OCI-LY7 (cell line): ENCODE results near the gene STX8. TPM values are rescaled to one million over a fixed set of nuclear protein-coding genes. Genes with fewer than 3 reads are reported as not detected.

ENCODE experiments used
- BruUV-seq: library from RNA; stranded (reverse); fragments of 400-500 nt; replicated peaks from 2 replicates; lab custom pipeline; 2021; lab: Mats Ljungman, UMichigan
- CTCF ChIA-PET: fragments of 300-600 bp; sonication (Branson Sonifier 250); formaldehyde crosslinking; loops from one replicate; lab custom pipeline; 2022; ENCODE audit warnings: antibody characterized with exemption; ENCODE audit not compliant: unreplicated experiment; lab: Charles Lee
- POLR2A ChIA-PET: fragments of 300-600 bp; sonication (Branson Sonifier 250); formaldehyde crosslinking; loops from one replicate; lab custom pipeline; 2022; ENCODE audit warnings: antibody characterized with exemption; lab: Charles Lee
- DNase-seq: peaks from one replicate; pipeline ENCODE4 v3.0.0-alpha.2; 2015; ENCODE audit warnings: low spot score
- H2AFZ ChIP-seq: fragments of 200-600 bp; sonication (generic), shearing (Covaris generic); 2 replicates; pipeline ENCODE4 v1.6.1; 2014; ENCODE audit warnings: mild to moderate bottlenecking, antibody characterized with exemption, low read length, moderate library complexity
- H3K27ac ChIP-seq: fragments of 200-600 bp; sonication (generic); 2 replicates; pipeline ENCODE4 v1.5.1; 2014; ENCODE audit warnings: mixed run types, low read depth, mild to moderate bottlenecking, moderate library complexity, low read length, inconsistent platforms; ENCODE audit not compliant: poor library complexity, severe bottlenecking
- H3K36me3 ChIP-seq: fragments of 200-600 bp; sonication (generic); 2 replicates; pipeline ENCODE4 v1.6.1; 2014; ENCODE audit warnings: mild to moderate bottlenecking, antibody characterized with exemption, low read length, moderate library complexity, mixed read lengths; ENCODE audit not compliant: insufficient read depth
- H3K4me1 ChIP-seq: fragments of 200-600 bp; sonication (generic); 2 replicates; pipeline ENCODE4 v1.5.1; 2014; ENCODE audit warnings: mild to moderate bottlenecking, low read length; ENCODE audit not compliant: insufficient read depth, poor library complexity, severe bottlenecking
- H3K4me2 ChIP-seq: fragments of 200-600 bp; sonication (generic); 2 replicates; pipeline ENCODE4 v1.6.1; 2014; ENCODE audit warnings: mild to moderate bottlenecking, low read length
- H3K4me3 ChIP-seq: fragments of 200-600 bp; sonication (generic); 2 replicates; pipeline ENCODE4 v1.5.1; 2014; ENCODE audit warnings: mild to moderate bottlenecking, low read depth, low read length; ENCODE audit not compliant: poor library complexity, severe bottlenecking
- H3K79me2 ChIP-seq: fragments of 200-600 bp; sonication (generic); 2 replicates; pipeline ENCODE4 v1.6.1; 2016; ENCODE audit warnings: low read depth, mild to moderate bottlenecking, low read length, moderate library complexity, mixed read lengths; ENCODE audit not compliant: insufficient read depth
- H3K9me2 ChIP-seq: fragments of 200-600 bp; sonication (generic); 2 replicates; pipeline ENCODE4 v1.6.1; 2016; ENCODE audit warnings: mild to moderate bottlenecking, low read length, mixed read lengths; ENCODE audit not compliant: insufficient read depth
- H3K9me3 ChIP-seq: fragments of 200-600 bp; sonication (generic); 2 replicates; pipeline ENCODE4 v1.6.1; 2014; ENCODE audit warnings: mild to moderate bottlenecking, mixed run types, low read length, mixed read lengths
- H4K20me1 ChIP-seq: fragments of 200-600 bp; sonication (generic); 2 replicates; pipeline ENCODE4 v1.6.1; 2014; ENCODE audit warnings: mild to moderate bottlenecking, antibody characterized with exemption, low read length, moderate library complexity, mixed read lengths; ENCODE audit not compliant: insufficient read depth
- CTCF ChIP-seq: fragments of 200-600 bp; sonication (generic); conservative IDR thresholded peaks from 2 replicates; pipeline ENCODE4 v1.5.1; 2014; ENCODE audit warnings: mild to moderate bottlenecking, antibody characterized with exemption, low read length, moderate library complexity, mixed read lengths
- EZH2phosphoT487 ChIP-seq: fragments of 200-600 bp; sonication (generic); IDR thresholded peaks from 2 replicates; pipeline ENCODE4 v1.6.1; 2018; ENCODE audit warnings: low read depth, borderline replicate concordance, mild to moderate bottlenecking, mixed run types, antibody characterized with exemption, low read length, moderate library complexity, mixed read lengths
- intact Hi-C: fragments of 100-400 bp; cut with micrococcal nuclease; formaldehyde crosslinking; loops from one replicate; pipeline ENCODE4 v1.10.0; 2022; ENCODE audit not compliant: unreplicated experiment
- total RNA-seq, 2 experiments: library from RNA; depleted of rRNA in 1 of 2; stranded (reverse); fragments of >200 nt in 1 of 2; shearing (Covaris generic) in 1 of 2; gene quantifications; 2 replicates each; pipeline ENCODE4 v1.2.3, GENCODE V29; 2014 to 2022

Gene STX8
- total RNA-seq, 2 experiments from 2014 or later, result 56.7 to 69.0 TPM

DNA sequence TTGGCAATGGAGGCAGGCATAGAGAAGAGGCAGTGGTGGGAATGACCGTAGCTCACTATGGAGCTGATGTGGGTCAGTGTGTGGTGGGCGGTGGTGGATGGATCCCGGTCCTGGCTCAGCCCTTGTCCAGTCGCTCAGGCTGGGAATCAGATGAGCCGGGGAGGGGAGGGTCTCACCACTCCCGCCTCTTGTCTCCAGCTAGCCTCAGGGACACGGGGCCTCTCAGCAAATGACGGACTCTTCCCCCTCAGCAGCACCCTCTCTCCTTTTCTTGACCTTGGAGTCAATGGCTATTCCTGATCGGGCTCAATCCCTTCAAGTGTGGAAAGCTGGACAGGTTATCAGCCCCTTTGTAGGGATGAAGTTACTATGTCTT lies 345.8 kb downstream of the STX8 start:
- Histone ChIP-seq H3K4me3 (no peak overlapping the region), H3K27ac (no peak overlapping the region), H4K20me1 (no peaks in the 10 kb centered on the region), H3K9me2 (no peaks in the 10 kb centered on the region), H3K79me2 (no peaks in the 10 kb centered on the region), H3K4me1 (no peaks in the 10 kb centered on the region), H3K9me3 (no peaks in the 10 kb centered on the region), H2AFZ (no peak overlapping the region), H3K36me3 (no peaks in the 10 kb centered on the region), H3K4me2 (no peak overlapping the region)
- no peak for DNase-seq
- intact Hi-C loops, result no loop called here
- BruUV-seq, result no TSS peak
- TF ChIP-seq CTCF (no peak), EZH2phosphoT487 (no peak)
- CTCF ChIA-PET, result no interaction called here
- POLR2A ChIA-PET, result no interaction called here

DNA sequence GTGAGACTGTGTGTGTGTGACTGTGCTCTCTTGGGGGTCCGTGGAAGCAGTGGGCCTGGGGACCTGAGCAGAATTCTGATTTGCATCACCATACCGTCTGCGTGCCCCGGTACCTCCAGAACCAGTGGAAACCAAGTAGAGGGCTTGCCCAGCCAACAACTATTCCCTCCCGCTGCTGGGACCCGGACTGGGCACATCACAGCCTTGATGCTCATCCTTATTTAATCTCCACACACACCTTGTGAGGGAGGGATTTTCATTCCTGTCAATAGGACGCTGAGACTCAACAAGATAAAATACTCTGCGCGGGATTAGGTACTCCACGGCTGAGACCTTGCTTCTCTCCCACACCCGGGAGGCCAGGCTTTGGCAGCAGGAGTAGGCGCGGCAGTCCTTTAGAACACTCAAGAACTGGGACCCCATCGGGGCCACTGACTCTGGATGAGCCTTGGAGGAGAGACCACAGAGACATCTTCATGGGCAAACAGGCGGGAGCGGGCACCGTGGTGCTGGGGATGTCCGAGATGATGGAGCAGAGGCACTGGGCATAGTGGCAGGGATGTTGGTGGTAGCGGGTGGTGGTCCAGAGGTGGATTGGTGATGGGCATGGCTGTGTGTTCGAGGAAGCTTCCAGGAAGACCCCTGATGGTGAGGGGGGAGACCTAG lies 346.3 kb downstream of the STX8 start:
- DNase-seq, result no peak

More for the DNA sequence above, 346.3 kb downstream of the STX8 start:
- no TSS peak for BruUV-seq
- H3K27ac ChIP-seq, result no peak overlapping the region
- ChIA-PET POLR2A (no interaction called here), CTCF (no interaction called here)
- intact Hi-C loops, result no loop called here
- H3K9me2 ChIP-seq, result no peaks in the 10 kb centered on the region
- no peaks in the 10 kb centered on the region for H4K20me1 ChIP-seq
- no peaks in the 10 kb centered on the region for H3K9me3 ChIP-seq
- no peak overlapping the region for H3K4me3 ChIP-seq
- no peak for TF ChIP-seq CTCF
- TF ChIP-seq EZH2phosphoT487, result no peak
- H3K4me1 ChIP-seq, result no peaks in the 10 kb centered on the region
- no peak overlapping the region for H3K4me2 ChIP-seq
- no peaks in the 10 kb centered on the region for H3K79me2 ChIP-seq
- H3K36me3 ChIP-seq, result no peaks in the 10 kb centered on the region
- no peak overlapping the region for H2AFZ ChIP-seq
